Rectal smooth muscle tissue (tissue), 1 donor: ENCODE measurements around the gene WDR43.
"Not testable (repeated sequence)": the region's sequence is repeated elsewhere in the genome, so short reads cannot be mapped to it uniquely, and the experiment has no call there.

ENCODE experiments used
- H3K27ac ChIP-seq: one replicate; pipeline ENCODE4 v1.7.0; 2013; ENCODE audit warnings: low read depth, low read length, inconsistent platforms
- H3K27me3 ChIP-seq: one replicate; pipeline ENCODE4 v1.7.0; 2013; ENCODE audit warnings: low read length; ENCODE audit not compliant: control insufficient read depth, insufficient read depth
- H3K36me3 ChIP-seq: one replicate; pipeline ENCODE4 v1.7.0; 2013; ENCODE audit warnings: low read length; ENCODE audit not compliant: control insufficient read depth, insufficient read depth
- H3K4me1 ChIP-seq: one replicate; pipeline ENCODE4 v1.7.0; 2013; ENCODE audit warnings: low read length; ENCODE audit not compliant: control insufficient read depth, insufficient read depth
- H3K4me3 ChIP-seq: one replicate; pipeline ENCODE4 v1.7.0; 2013; ENCODE audit warnings: low read length
- H3K9ac ChIP-seq: one replicate; pipeline ENCODE4 v1.7.0; 2013; ENCODE audit warnings: low read length

The WDR43 gene

GRCh38 chr2:28978001-28978400 lies 83.5 kb downstream of the WDR43 start:
- H3K4me3 ChIP-seq, H3K27me3 ChIP-seq, H3K36me3 ChIP-seq, H3K27ac ChIP-seq, H3K9ac ChIP-seq: not testable (repeated sequence)
- peaks cover 29% of the 10 kb centered on the region for H3K4me1 ChIP-seq

- Histone ChIP-seq H3K36me3 (no peaks in the 10 kb centered on the region), H3K4me3 (no peak overlapping the region), H3K9ac (no peak overlapping the region), H3K27ac (no peak overlapping the region), H3K27me3 (no peaks in the 10 kb centered on the region), H3K4me1 (peaks cover 29% of the 10 kb centered on the region)
Measured at GRCh38 chr2:28978606-28979005, 84.1 kb downstream of the WDR43 start.

GRCh38 chr2:28979041-28979440 lies 84.6 kb downstream of the WDR43 start:
- Histone ChIP-seq H3K27me3 (no peaks in the 10 kb centered on the region), H3K36me3 (no peaks in the 10 kb centered on the region), H3K4me1 (peaks cover 31% of the 10 kb centered on the region), H3K9ac (no peak overlapping the region), H3K27ac (no peak overlapping the region), H3K4me3 (no peak overlapping the region)

GRCh38 chr2:28979576-28980366 lies 85.3 kb downstream of the WDR43 start:
- no peaks in the 10 kb centered on the region for H3K27me3 ChIP-seq
- peak overlapping the region; percentile 92 for H3K27ac ChIP-seq
- H3K4me3 ChIP-seq: no peak overlapping the region
- H3K4me1 ChIP-seq: peaks cover 34% of the 10 kb centered on the region
- H3K9ac ChIP-seq: no peak overlapping the region
- no peaks in the 10 kb centered on the region for H3K36me3 ChIP-seq

- Histone ChIP-seq H3K27ac (peak overlapping the region; percentile 92), H3K9ac (no peak overlapping the region), H3K4me3 (no peak overlapping the region), H3K27me3 (no peaks in the 10 kb centered on the region), H3K4me1 (peaks cover 34% of the 10 kb centered on the region), H3K36me3 (no peaks in the 10 kb centered on the region)
Measured at GRCh38 chr2:28980368-28981015, 86.0 kb downstream of the WDR43 start.

GRCh38 chr2:28981016-28981441 lies 86.6 kb downstream of the WDR43 start, which contains the start of gene TOGARAM2:
TSS of gene TOGARAM2 (plus strand) at chr2:28981298. CDS start at chr2:28994835, 13,537 bp downstream.
- Histone ChIP-seq H3K36me3 (no peaks in the 10 kb centered on the region), H3K27ac (peak within 1 kb of the TSS; percentile 92), H3K9ac (no peak within 1 kb of the TSS), H3K27me3 (no peaks in the 10 kb centered on the region), H3K4me3 (no peak within 1 kb of the TSS), H3K4me1 (peaks cover 34% of the 10 kb centered on the region)

GRCh38 chr2:28981620-28982376 lies 87.3 kb downstream of the WDR43 start:
- Histone ChIP-seq H3K4me3 (no peak overlapping the region), H3K4me1 (peaks cover 34% of the 10 kb centered on the region), H3K27me3 (no peaks in the 10 kb centered on the region), H3K36me3 (no peaks in the 10 kb centered on the region), H3K27ac (peak overlapping the region; percentile 92), H3K9ac (no peak overlapping the region)

GRCh38 chr2:28982381-28982950 lies 88.0 kb downstream of the WDR43 start:
- Histone ChIP-seq H3K9ac (no peak overlapping the region), H3K36me3 (no peaks in the 10 kb centered on the region), H3K27ac (peak overlapping the region; percentile 92), H3K4me3 (no peak overlapping the region), H3K27me3 (no peaks in the 10 kb centered on the region), H3K4me1 (peaks cover 34% of the 10 kb centered on the region)

- Histone ChIP-seq H3K4me1 (peaks cover 39% of the 10 kb centered on the region), H3K36me3 (no peaks in the 10 kb centered on the region), H3K9ac (no peak overlapping the region), H3K4me3 (no peak overlapping the region), H3K27ac (no peak overlapping the region), H3K27me3 (no peaks in the 10 kb centered on the region)
Measured at GRCh38 chr2:28986429-28986828, 92.0 kb downstream of the WDR43 start.

GRCh38 chr2:28989973-28990372 lies 95.5 kb downstream of the WDR43 start:
- no peaks in the 10 kb centered on the region for H3K36me3 ChIP-seq
- no peaks in the 10 kb centered on the region for H3K27me3 ChIP-seq
- peak overlapping the region; percentile 81 for H3K27ac ChIP-seq
- H3K9ac ChIP-seq: no peak overlapping the region
- peaks cover 30% of the 10 kb centered on the region for H3K4me1 ChIP-seq
- H3K4me3 ChIP-seq: no peak overlapping the region

GRCh38 chr2:28990445-28990844 lies 96.0 kb downstream of the WDR43 start:
- no peak overlapping the region for H3K9ac ChIP-seq
- H3K27me3 ChIP-seq: no peaks in the 10 kb centered on the region
- H3K36me3 ChIP-seq: no peaks in the 10 kb centered on the region
- peaks cover 30% of the 10 kb centered on the region for H3K4me1 ChIP-seq
- no peak overlapping the region for H3K4me3 ChIP-seq
- peak overlapping the region; percentile 81 for H3K27ac ChIP-seq

GRCh38 chr2:28991021-28991420 lies 96.6 kb downstream of the WDR43 start:
- no peak overlapping the region for H3K9ac ChIP-seq
- no peak overlapping the region for H3K4me3 ChIP-seq
- H3K27me3 ChIP-seq: no peaks in the 10 kb centered on the region
- H3K27ac ChIP-seq: peak overlapping the region; percentile 81
- peaks cover 30% of the 10 kb centered on the region for H3K4me1 ChIP-seq
- H3K36me3 ChIP-seq: no peaks in the 10 kb centered on the region
